ENCODE data around the gene BRPF3. TPM values are rescaled to one million over a fixed set of nuclear protein-coding genes. Genes with fewer than 3 reads are reported as not detected.

BRPF3 gene
- total RNA-seq, 1 experiment from 2014 or later = 49.6 TPM

DNA sequence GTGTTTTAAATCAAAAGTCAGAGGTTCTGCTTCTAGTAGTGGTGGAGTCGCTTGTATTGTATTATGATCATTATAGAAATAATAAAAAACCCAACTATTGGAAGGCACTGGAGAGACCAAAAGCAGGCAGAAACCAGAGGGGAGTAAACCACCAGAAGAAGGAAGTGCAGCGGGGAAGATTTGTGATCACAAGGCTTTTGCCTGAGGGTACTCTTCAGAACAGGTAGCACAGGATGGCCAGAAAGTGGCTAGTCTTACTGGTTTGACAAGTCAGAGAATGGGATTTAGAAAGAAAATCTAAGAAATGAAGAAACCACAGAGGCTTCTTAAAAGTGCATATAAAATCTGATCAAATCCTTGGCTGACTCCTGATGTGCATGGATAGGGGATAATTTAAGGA lies 42.3 kb upstream of the BRPF3 start:
- no peak for DNase-seq (ENCODE audit: low read depth, low spot score)
- intact Hi-C loops (cut with micrococcal nuclease; ENCODE audit: unreplicated experiment) = no loop called here
- BruUV-seq (replicated peaks) = no TSS peak

DNA sequence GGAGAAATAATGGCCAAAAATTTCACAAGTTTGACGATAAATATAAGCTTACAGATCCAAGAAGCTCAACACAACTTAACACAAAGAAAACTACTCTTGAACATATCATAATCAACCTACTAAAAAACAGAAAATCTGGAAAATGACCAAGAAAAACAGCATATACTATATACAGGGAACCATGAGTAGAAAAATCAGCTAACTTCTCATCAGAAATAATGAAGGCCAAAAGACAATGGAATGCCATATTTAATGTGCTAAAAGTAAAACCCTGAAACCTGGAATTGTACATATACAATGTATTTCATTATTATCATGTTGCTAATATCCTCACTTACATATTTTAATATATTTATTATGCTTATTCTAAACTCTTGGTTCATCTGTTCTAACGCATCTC lies 40.9 kb upstream of the BRPF3 start:
- no peaks in the 10 kb centered on the region for H3K36me3 ChIP-seq (ENCODE audit: control insufficient read depth, insufficient read depth, low read length)
- CTCF ChIA-PET = no interaction called here
- intact Hi-C loops (cut with micrococcal nuclease; ENCODE audit: unreplicated experiment) = no loop called here

More for the DNA sequence above, 42.3 kb upstream of the BRPF3 start:
- Histone ChIP-seq H3K9me3 (ENCODE audit: control insufficient read depth, insufficient read depth, low read depth, low read length) (no peaks in the 10 kb centered on the region), H3K27ac (ENCODE audit: low read length) (no peak overlapping the region), H3K4me1 (ENCODE audit: control insufficient read depth, insufficient read depth, low read length) (no peaks in the 10 kb centered on the region), H3K27me3 (ENCODE audit: control insufficient read depth, insufficient read depth, low read length) (no peaks in the 10 kb centered on the region), H3K36me3 (ENCODE audit: control insufficient read depth, insufficient read depth, low read length) (no peaks in the 10 kb centered on the region), H3K4me3 (ENCODE audit: low read depth in 2 of 2, low read length in 2 of 2) (no peak overlapping the region)
- in situ Hi-C loops (cut with HindIII; ENCODE audit: low pct_unique_long_range_greater_than_20kb, low sequenced_read_pairs) = no loop called here
- no peak for ATAC-seq
- ChIA-PET POLR2A (no interaction called here), CTCF (no interaction called here)
- TF ChIP-seq TCF7L2 (IDR thresholded peaks at IDR 0.05; ENCODE audit: low read depth, low read length) = no peak
- TF ChIP-seq POLR2AphosphoS5 (IDR thresholded peaks at IDR 0.05; ENCODE audit: low read depth, low read length) = no peak
- TF ChIP-seq, protein P1, sequence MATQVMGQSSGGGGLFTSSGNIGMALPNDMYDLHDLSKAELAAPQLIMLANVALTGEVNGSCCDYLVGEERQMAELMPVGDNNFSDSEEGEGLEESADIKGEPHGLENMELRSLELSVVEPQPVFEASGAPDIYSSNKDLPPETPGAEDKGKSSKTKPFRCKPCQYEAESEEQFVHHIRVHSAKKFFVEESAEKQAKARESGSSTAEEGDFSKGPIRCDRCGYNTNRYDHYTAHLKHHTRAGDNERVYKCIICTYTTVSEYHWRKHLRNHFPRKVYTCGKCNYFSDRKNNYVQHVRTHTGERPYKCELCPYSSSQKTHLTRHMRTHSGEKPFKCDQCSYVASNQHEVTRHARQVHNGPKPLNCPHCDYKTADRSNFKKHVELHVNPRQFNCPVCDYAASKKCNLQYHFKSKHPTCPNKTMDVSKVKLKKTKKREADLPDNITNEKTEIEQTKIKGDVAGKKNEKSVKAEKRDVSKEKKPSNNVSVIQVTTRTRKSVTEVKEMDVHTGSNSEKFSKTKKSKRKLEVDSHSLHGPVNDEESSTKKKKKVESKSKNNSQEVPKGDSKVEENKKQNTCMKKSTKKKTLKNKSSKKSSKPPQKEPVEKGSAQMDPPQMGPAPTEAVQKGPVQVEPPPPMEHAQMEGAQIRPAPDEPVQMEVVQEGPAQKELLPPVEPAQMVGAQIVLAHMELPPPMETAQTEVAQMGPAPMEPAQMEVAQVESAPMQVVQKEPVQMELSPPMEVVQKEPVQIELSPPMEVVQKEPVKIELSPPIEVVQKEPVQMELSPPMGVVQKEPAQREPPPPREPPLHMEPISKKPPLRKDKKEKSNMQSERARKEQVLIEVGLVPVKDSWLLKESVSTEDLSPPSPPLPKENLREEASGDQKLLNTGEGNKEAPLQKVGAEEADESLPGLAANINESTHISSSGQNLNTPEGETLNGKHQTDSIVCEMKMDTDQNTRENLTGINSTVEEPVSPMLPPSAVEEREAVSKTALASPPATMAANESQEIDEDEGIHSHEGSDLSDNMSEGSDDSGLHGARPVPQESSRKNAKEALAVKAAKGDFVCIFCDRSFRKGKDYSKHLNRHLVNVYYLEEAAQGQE (IDR thresholded peaks at IDR 0.05; ENCODE audit: insufficient read depth in 1 of 2, low read depth in 2 of 2, low read length in 1 of 2) = no peak
- TF ChIP-seq SIN3A (IDR thresholded peaks at IDR 0.05; ENCODE audit: borderline replicate concordance, insufficient read depth, low read depth, low read length) = no peak
- TF ChIP-seq, protein P2, sequence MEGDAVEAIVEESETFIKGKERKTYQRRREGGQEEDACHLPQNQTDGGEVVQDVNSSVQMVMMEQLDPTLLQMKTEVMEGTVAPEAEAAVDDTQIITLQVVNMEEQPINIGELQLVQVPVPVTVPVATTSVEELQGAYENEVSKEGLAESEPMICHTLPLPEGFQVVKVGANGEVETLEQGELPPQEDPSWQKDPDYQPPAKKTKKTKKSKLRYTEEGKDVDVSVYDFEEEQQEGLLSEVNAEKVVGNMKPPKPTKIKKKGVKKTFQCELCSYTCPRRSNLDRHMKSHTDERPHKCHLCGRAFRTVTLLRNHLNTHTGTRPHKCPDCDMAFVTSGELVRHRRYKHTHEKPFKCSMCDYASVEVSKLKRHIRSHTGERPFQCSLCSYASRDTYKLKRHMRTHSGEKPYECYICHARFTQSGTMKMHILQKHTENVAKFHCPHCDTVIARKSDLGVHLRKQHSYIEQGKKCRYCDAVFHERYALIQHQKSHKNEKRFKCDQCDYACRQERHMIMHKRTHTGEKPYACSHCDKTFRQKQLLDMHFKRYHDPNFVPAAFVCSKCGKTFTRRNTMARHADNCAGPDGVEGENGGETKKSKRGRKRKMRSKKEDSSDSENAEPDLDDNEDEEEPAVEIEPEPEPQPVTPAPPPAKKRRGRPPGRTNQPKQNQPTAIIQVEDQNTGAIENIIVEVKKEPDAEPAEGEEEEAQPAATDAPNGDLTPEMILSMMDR (IDR thresholded peaks at IDR 0.05) = no peak

More for the DNA sequence above, 40.9 kb upstream of the BRPF3 start:
- Histone ChIP-seq H3K4me3 (ENCODE audit: low read depth in 2 of 2, low read length in 2 of 2) (no peak overlapping the region), H3K9me3 (ENCODE audit: control insufficient read depth, insufficient read depth, low read depth, low read length) (no peaks in the 10 kb centered on the region), H3K4me1 (ENCODE audit: control insufficient read depth, insufficient read depth, low read length) (no peaks in the 10 kb centered on the region), H3K27me3 (ENCODE audit: control insufficient read depth, insufficient read depth, low read length) (no peaks in the 10 kb centered on the region), H3K27ac (ENCODE audit: low read length) (no peak overlapping the region)
- no peak for ATAC-seq
- in situ Hi-C loops (cut with HindIII; ENCODE audit: low pct_unique_long_range_greater_than_20kb, low sequenced_read_pairs) = no loop called here
- no TSS peak for BruUV-seq (replicated peaks)
- no peak for DNase-seq (ENCODE audit: low read depth, low spot score)
- POLR2A ChIA-PET = no interaction called here
- TF ChIP-seq, protein P2 (IDR thresholded peaks at IDR 0.05) = no peak
- TF ChIP-seq POLR2AphosphoS5 (IDR thresholded peaks at IDR 0.05; ENCODE audit: low read depth, low read length) (no peak), TCF7L2 (IDR thresholded peaks at IDR 0.05; ENCODE audit: low read depth, low read length) (no peak), SIN3A (IDR thresholded peaks at IDR 0.05; ENCODE audit: borderline replicate concordance, insufficient read depth, low read depth, low read length) (no peak)
- TF ChIP-seq, protein P1 (IDR thresholded peaks at IDR 0.05; ENCODE audit: insufficient read depth in 1 of 2, low read depth in 2 of 2, low read length in 1 of 2) = no peak

Measured in Panc1 (cell line).